Fibroblast of lung (primary cell): Measurements from ENCODE around the gene MMP19. TPM values are rescaled to one million over a fixed set of nuclear protein-coding genes. Genes with fewer than 3 reads are reported as not detected.
"Not testable (repeated sequence)": the region's sequence is repeated elsewhere in the genome, so short reads cannot be mapped to it uniquely, and the experiment has no call there.

Source experiments
- DNase-seq, 2 donors: peaks; one replicate each; pipeline versions ENCODE4 v3.0.0 to v3.0.0-alpha.2; 2010; ENCODE audit warnings: low read depth in 2 of 2
- H2AFZ ChIP-seq: 2 replicates; pipeline ENCODE4 v1.5.1; 2012; ENCODE audit warnings: low read length, control low read depth, inconsistent platforms
- H3K27ac ChIP-seq: 2 replicates; pipeline ENCODE4 v1.5.1; 2011; ENCODE audit warnings: low read length, control low read depth; ENCODE audit not compliant: insufficient read depth
- H3K27me3 ChIP-seq: 2 replicates; pipeline ENCODE4 v1.5.1; 2011; ENCODE audit warnings: mild to moderate bottlenecking, low read length; ENCODE audit not compliant: control insufficient read depth, insufficient read depth
- H3K36me3 ChIP-seq: 2 replicates; pipeline ENCODE4 v1.5.1; 2011; ENCODE audit warnings: low read length; ENCODE audit not compliant: control insufficient read depth, insufficient read depth
- H3K4me1 ChIP-seq: 2 replicates; pipeline ENCODE4 v1.5.1; 2011; ENCODE audit warnings: low read length; ENCODE audit not compliant: control insufficient read depth, insufficient read depth; ENCODE audit errors: extremely low read depth
- H3K4me2 ChIP-seq: 2 replicates; pipeline ENCODE4 v1.5.1; 2011; ENCODE audit warnings: low read length, control low read depth; ENCODE audit not compliant: insufficient read depth; ENCODE audit errors: extremely low read depth
- H3K4me3 ChIP-seq, 4 experiments: fragments of 200-600 bp in 1 of 4; sonication (generic) in 1 of 4; replicated peaks in 1 of 4; 2 replicates each; pipeline ENCODE4 v1.5.1; 2011 to 2016; ENCODE audit warnings: low read length in 4 of 4, low read depth in 3 of 4, mild to moderate bottlenecking in 3 of 4, control low read depth in 2 of 4, inconsistent platforms in 1 of 4, mixed read lengths in 1 of 4; ENCODE audit not compliant: insufficient read depth in 1 of 4; ENCODE audit errors: control extremely low read depth in 1 of 4
- H3K79me2 ChIP-seq: 2 replicates; pipeline ENCODE4 v1.5.1; 2012; ENCODE audit warnings: mild to moderate bottlenecking, low read length, inconsistent platforms; ENCODE audit not compliant: control insufficient read depth, insufficient read depth
- H3K9ac ChIP-seq: 2 replicates; pipeline ENCODE4 v1.5.1; 2011; ENCODE audit warnings: mild to moderate bottlenecking, low read length, control low read depth; ENCODE audit not compliant: insufficient read depth
- H3K9me3 ChIP-seq: 2 replicates; pipeline ENCODE4 v1.5.1; 2012; ENCODE audit warnings: low read depth, low read length; ENCODE audit not compliant: control insufficient read depth, insufficient read depth
- H4K20me1 ChIP-seq: 2 replicates; pipeline ENCODE4 v1.5.1; 2011; ENCODE audit warnings: low read length; ENCODE audit not compliant: control insufficient read depth, insufficient read depth; ENCODE audit errors: extremely low read depth
- EZH2 ChIP-seq: IDR thresholded peaks from 2 replicates; pipeline ENCODE4 v1.5.1; 2012; ENCODE audit warnings: low read length, control low read depth, mild to moderate bottlenecking; ENCODE audit errors: missing control alignments
- polyA plus RNA-seq, 2 donors: library from polyadenylated mRNA; depleted of rRNA in 1 of 2; stranded (reverse) in 1 of 2; unstranded in 1 of 2; fragments of >200 nt; gene quantifications; 2 replicates each; pipeline ENCODE4 v1.2.1, GENCODE V29; 2011 to 2012; ENCODE audit warnings: missing spikeins in 1 of 2
- total RNA-seq: library from RNA; depleted of rRNA; stranded (reverse); fragments of >200 nt; gene quantifications from 2 replicates; pipeline ENCODE4 v1.2.1, GENCODE V29; 2014
- TF ChIP-seq, protein P1 (sequence below), 2 donors: IDR thresholded peaks in 1 of 2; conservative IDR thresholded peaks in 1 of 2; 1 replicate in 1 of 2; 2 replicates in 1 of 2; pipeline ENCODE4 v1.5.1; 2011 to 2012; ENCODE audit warnings: low read length in 2 of 2, control low read depth in 1 of 2, inconsistent platforms in 1 of 2, low read depth in 1 of 2, mild to moderate bottlenecking in 1 of 2

MMP19 gene
- total and polyA plus RNA-seq, 2 donors (not counting 1 experiment from before 2014, with no cell fraction given), result 7.1 to 18.3 TPM

DNA sequence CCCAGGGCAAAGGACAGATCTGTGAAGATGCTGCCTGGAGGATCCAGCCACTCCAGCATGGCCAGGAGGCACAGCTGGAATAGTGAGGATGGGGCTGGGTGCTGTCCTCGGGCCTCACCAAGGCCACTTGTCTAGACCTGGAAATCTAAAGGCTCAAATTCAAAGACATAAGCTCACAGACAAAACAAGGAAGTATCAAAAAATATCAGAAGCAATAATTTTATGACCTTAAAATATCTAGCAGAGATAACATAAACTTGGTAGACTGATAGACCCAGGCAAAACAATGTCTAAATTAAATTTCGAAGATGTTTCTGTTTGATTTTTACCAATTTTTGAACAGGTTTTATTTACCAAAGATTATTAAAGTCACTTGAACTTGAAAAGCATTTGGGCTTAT, 22.6 kb upstream of the MMP19 start:
- Histone ChIP-seq H3K4me2 (no peak overlapping the region), H3K9ac (no peak overlapping the region), H3K27ac (no peak overlapping the region), H3K9me3 (no peaks in the 10 kb centered on the region), H3K79me2 (no peaks in the 10 kb centered on the region), H3K27me3 (no peaks in the 10 kb centered on the region), H3K36me3 (no peaks in the 10 kb centered on the region), H2AFZ (no peak overlapping the region), H3K4me1 (no peaks in the 10 kb centered on the region), H4K20me1 (no peaks in the 10 kb centered on the region), H3K4me3 (no peak overlapping the region)
- TF ChIP-seq, protein P1, sequence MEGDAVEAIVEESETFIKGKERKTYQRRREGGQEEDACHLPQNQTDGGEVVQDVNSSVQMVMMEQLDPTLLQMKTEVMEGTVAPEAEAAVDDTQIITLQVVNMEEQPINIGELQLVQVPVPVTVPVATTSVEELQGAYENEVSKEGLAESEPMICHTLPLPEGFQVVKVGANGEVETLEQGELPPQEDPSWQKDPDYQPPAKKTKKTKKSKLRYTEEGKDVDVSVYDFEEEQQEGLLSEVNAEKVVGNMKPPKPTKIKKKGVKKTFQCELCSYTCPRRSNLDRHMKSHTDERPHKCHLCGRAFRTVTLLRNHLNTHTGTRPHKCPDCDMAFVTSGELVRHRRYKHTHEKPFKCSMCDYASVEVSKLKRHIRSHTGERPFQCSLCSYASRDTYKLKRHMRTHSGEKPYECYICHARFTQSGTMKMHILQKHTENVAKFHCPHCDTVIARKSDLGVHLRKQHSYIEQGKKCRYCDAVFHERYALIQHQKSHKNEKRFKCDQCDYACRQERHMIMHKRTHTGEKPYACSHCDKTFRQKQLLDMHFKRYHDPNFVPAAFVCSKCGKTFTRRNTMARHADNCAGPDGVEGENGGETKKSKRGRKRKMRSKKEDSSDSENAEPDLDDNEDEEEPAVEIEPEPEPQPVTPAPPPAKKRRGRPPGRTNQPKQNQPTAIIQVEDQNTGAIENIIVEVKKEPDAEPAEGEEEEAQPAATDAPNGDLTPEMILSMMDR (conservative IDR thresholded peaks at IDR 0.05 in 1 of 2, IDR thresholded peaks at IDR 0.05 in 1 of 2; ENCODE audit: low read depth in 1 of 2, low read length in 2 of 2), result no peak
- no peak for TF ChIP-seq EZH2
- no peak for DNase-seq

DNA sequence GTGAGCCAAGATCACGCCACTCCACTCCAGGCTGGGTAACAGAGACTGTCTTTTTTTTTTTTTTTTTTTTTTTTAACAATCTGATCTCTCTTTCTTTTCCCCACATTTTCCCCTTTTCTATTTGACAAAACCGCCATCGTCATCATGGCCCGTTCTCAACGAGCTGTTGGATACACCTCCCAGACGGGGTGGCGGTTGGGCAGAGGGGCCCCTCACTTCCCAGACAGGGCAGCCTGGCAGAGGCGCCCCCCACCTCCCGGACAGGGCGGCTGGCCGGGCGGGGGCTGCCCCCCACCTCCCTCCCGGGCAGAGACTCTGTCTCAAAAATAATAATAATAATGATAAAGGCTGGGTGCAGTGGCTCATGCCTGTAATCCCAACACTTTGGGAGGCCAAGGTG, 20.2 kb upstream of the MMP19 start:
- H3K36me3 ChIP-seq, result not testable (repeated sequence)

DNA sequence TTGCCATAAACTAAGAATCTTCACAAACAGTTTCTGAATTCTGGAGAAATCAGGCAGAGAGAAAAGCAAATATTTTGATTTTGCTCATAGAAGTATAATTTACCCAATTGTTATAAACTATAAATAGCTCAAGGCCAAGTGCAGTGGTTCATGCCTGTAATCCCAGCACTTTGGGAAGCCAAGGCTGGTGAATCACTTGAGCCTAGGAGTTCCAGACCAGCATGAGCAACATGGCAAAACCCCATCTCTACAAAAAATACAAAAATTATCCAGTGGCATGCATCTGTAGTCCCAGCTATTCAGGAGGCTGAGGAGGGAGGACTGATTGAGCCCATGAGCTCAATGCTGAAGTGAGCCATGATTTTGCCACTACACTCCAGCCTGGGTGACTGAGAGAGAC, 19.6 kb upstream of the MMP19 start:
- no peak overlapping the region for H3K4me2 ChIP-seq
- H3K4me3 ChIP-seq, result no peak overlapping the region
- H3K36me3 ChIP-seq, result no peaks in the 10 kb centered on the region
- H4K20me1 ChIP-seq, result no peaks in the 10 kb centered on the region
- H3K9me3 ChIP-seq, result no peaks in the 10 kb centered on the region
- H3K9ac ChIP-seq, result no peak overlapping the region
- H3K27ac ChIP-seq, result no peak overlapping the region
- no peaks in the 10 kb centered on the region for H3K27me3 ChIP-seq
- TF ChIP-seq, protein P1 (conservative IDR thresholded peaks at IDR 0.05 in 1 of 2, IDR thresholded peaks at IDR 0.05 in 1 of 2; ENCODE audit: low read depth in 1 of 2, low read length in 2 of 2), result no peak
- no peak for TF ChIP-seq EZH2
- H2AFZ ChIP-seq, result no peak overlapping the region
- no peak for DNase-seq
- no peaks in the 10 kb centered on the region for H3K79me2 ChIP-seq
- H3K4me1 ChIP-seq, result no peaks in the 10 kb centered on the region

More for the DNA sequence above, 20.2 kb upstream of the MMP19 start:
- H3K79me2 ChIP-seq, H3K9me3 ChIP-seq, H3K4me3 ChIP-seq, H3K4me2 ChIP-seq, H3K4me1 ChIP-seq, H3K9ac ChIP-seq, H4K20me1 ChIP-seq, H3K27me3 ChIP-seq, DNase-seq, H2AFZ ChIP-seq, H3K27ac ChIP-seq: not testable (repeated sequence)

DNA sequence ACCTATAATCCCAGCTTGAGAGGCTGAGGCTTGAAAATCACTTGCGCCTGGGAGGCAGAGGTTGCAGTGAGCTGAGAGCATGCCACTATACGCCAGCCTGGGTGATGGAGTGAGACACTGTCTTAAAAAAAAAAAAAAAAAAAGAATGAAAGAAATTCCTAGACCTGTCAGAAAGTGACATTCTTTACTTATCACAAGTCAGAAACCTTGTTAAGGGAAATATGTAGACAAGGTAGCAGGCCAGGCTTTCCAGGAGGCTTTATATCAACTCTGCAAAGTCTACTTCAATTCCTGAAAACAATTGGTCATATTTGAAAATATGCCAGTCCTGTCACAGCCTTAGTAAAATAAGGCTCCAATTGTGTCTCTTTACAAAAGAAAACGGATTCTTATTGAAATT, 19.1 kb upstream of the MMP19 start:
- H4K20me1 ChIP-seq, result no peaks in the 10 kb centered on the region
- no peaks in the 10 kb centered on the region for H3K4me1 ChIP-seq
- no peaks in the 10 kb centered on the region for H3K9me3 ChIP-seq
- H3K9ac ChIP-seq, result no peak overlapping the region
- no peak overlapping the region for H3K4me3 ChIP-seq
- no peak overlapping the region for H3K27ac ChIP-seq
- no peak overlapping the region for H2AFZ ChIP-seq
- no peak for DNase-seq
- no peaks in the 10 kb centered on the region for H3K27me3 ChIP-seq
- TF ChIP-seq, protein P1 (conservative IDR thresholded peaks at IDR 0.05 in 1 of 2, IDR thresholded peaks at IDR 0.05 in 1 of 2; ENCODE audit: low read depth in 1 of 2, low read length in 2 of 2), result no peak
- no peak overlapping the region for H3K4me2 ChIP-seq
- H3K79me2 ChIP-seq, result no peaks in the 10 kb centered on the region
- H3K36me3 ChIP-seq, result no peaks in the 10 kb centered on the region
